HEK293 (cell line): ENCODE data around the gene IMMP2L.

Experiments used
- CTCF ChIA-PET: fragments of 350-600 bp; formaldehyde crosslinking; extraction: SDS; loops from one replicate; lab custom pipeline; 2021; ENCODE audit warnings: antibody characterized with exemption; lab: Yijun Ruan, JAX
- POLR2A ChIA-PET: fragments of 300-600 bp; formaldehyde crosslinking; extraction: SDS; loops from one replicate; lab custom pipeline; 2020; ENCODE audit warnings: antibody characterized with exemption, inconsistent platforms; lab: Yijun Ruan, JAX
- H3K27ac ChIP-seq: fragments of 200-500 bp; sonication (Bioruptor generic); 2 replicates; pipeline ENCODE4 v1.5.1; 2014; ENCODE audit warnings: low read depth, low read length, control low read depth, inconsistent platforms; ENCODE audit errors: extremely low read depth
- H3K36me3 ChIP-seq, 2 experiments: fragments of 200-500 bp in 1 of 2; sonication (Bioruptor generic) in 1 of 2; 1 replicate in 1 of 2; 2 replicates in 1 of 2; pipeline ENCODE4 v1.5.1; 2014 to 2017; ENCODE audit warnings: inconsistent platforms in 2 of 2, low read length in 2 of 2; ENCODE audit not compliant: control insufficient read depth in 2 of 2, insufficient read depth in 1 of 2
- H3K4me1 ChIP-seq: fragments of 200-500 bp; sonication (Bioruptor generic); 2 replicates; pipeline ENCODE4 v1.5.1; 2014; ENCODE audit warnings: mild to moderate bottlenecking, low read length, inconsistent platforms; ENCODE audit not compliant: control insufficient read depth, insufficient read depth
- H3K4me3 ChIP-seq: 2 replicates; pipeline ENCODE4 v1.5.1; 2011; ENCODE audit warnings: low read depth, mild to moderate bottlenecking, control low read depth, low read length, moderate library complexity
- H3K9me3 ChIP-seq: fragments of 200-500 bp; sonication (Bioruptor generic); 2 replicates; pipeline ENCODE4 v1.5.1; 2014; ENCODE audit warnings: low read depth, low read length, inconsistent platforms; ENCODE audit not compliant: control insufficient read depth, insufficient read depth
- KLF16 ChIP-seq: fragments of 450-650 bp; formaldehyde crosslinking; IDR thresholded peaks from 2 replicates; pipeline ENCODE4 v1.5.1; 2017; ENCODE audit warnings: missing biosample characterization, missing genetic modification characterization
- KLF8 ChIP-seq: fragments of 450-650 bp; formaldehyde crosslinking; IDR thresholded peaks from 2 replicates; pipeline ENCODE4 v1.5.1; 2016; ENCODE audit warnings: missing biosample characterization, missing genetic modification characterization
- SETDB1 ChIP-seq: IDR thresholded peaks from one replicate; pipeline ENCODE4 v1.6.1; 2017; ENCODE audit warnings: mild to moderate bottlenecking, low read length, moderate library complexity, mixed read lengths; ENCODE audit not compliant: insufficient read length
- ZBTB7A ChIP-seq: fragments of 450-650 bp; formaldehyde crosslinking; IDR thresholded peaks from 2 replicates; pipeline ENCODE4 v1.5.1; 2016; ENCODE audit warnings: low read depth, missing biosample characterization, missing genetic modification characterization
- ZFP3 ChIP-seq: fragments of 450-650 bp; formaldehyde crosslinking; IDR thresholded peaks from 2 replicates; pipeline ENCODE4 v1.5.1; 2016; ENCODE audit warnings: low read depth, missing biosample characterization, missing genetic modification characterization
- ZNF155 ChIP-seq: fragments of 450-650 bp; formaldehyde crosslinking; IDR thresholded peaks from 2 replicates; pipeline ENCODE4 v1.5.1; 2016; ENCODE audit warnings: missing biosample characterization, missing genetic modification characterization
- ZNF174 ChIP-seq: fragments of 450-650 bp; formaldehyde crosslinking; IDR thresholded peaks from 2 replicates; pipeline ENCODE4 v1.5.0; 2017; ENCODE audit warnings: missing biosample characterization, mild to moderate bottlenecking, missing genetic modification characterization
- ZNF19 ChIP-seq: fragments of 450-650 bp; formaldehyde crosslinking; IDR thresholded peaks from 2 replicates; pipeline ENCODE4; 2016; ENCODE audit warnings: missing biosample characterization, missing genetic modification characterization, low read depth
- ZNF2 ChIP-seq: fragments of 450-650 bp; formaldehyde crosslinking; IDR thresholded peaks from 2 replicates; pipeline ENCODE4 v1.5.1; 2016; ENCODE audit warnings: missing biosample characterization, missing genetic modification characterization
- ZNF221 ChIP-seq: fragments of 450-650 bp; formaldehyde crosslinking; IDR thresholded peaks from 2 replicates; pipeline ENCODE4 v1.5.1; 2017; ENCODE audit warnings: missing biosample characterization, missing genetic modification characterization, borderline replicate concordance
- ZNF555 ChIP-seq: fragments of 450-650 bp; formaldehyde crosslinking; conservative IDR thresholded peaks from 2 replicates; pipeline ENCODE4 v1.5.1; 2017; ENCODE audit warnings: missing biosample characterization, mild to moderate bottlenecking, missing genetic modification characterization, inconsistent platforms
- ZNF701 ChIP-seq: fragments of 450-650 bp; formaldehyde crosslinking; IDR thresholded peaks from 2 replicates; pipeline ENCODE4 v1.5.1; 2016; ENCODE audit warnings: missing biosample characterization, missing genetic modification characterization
- ZXDB ChIP-seq: fragments of 450-650 bp; formaldehyde crosslinking; IDR thresholded peaks from 2 replicates; pipeline ENCODE4 v1.5.1; 2016; ENCODE audit warnings: missing biosample characterization, missing genetic modification characterization
- TF ChIP-seq, protein P1 (sequence below): fragments of 450-650 bp; formaldehyde crosslinking; conservative IDR thresholded peaks from 2 replicates; pipeline ENCODE4 v1.5.1; 2016; ENCODE audit warnings: low read depth, missing biosample characterization, missing genetic modification characterization
- TF ChIP-seq, protein P2 (sequence below): fragments of 450-650 bp; formaldehyde crosslinking; IDR thresholded peaks from 2 replicates; pipeline ENCODE4 v1.5.1; 2016; ENCODE audit warnings: missing biosample characterization, missing genetic modification characterization
- TF ChIP-seq, protein P3 (sequence below): fragments of 450-650 bp; formaldehyde crosslinking; IDR thresholded peaks from 2 replicates; pipeline ENCODE4 v1.5.1; 2016; ENCODE audit warnings: missing biosample characterization, missing genetic modification characterization
- TF ChIP-seq, protein P4 (sequence below): fragments of 450-650 bp; IDR thresholded peaks from 2 replicates; pipeline ENCODE4 v1.5.1; 2018; ENCODE audit warnings: missing biosample characterization, missing genetic modification characterization
- TF ChIP-seq, protein P5 (sequence below): fragments of 450-650 bp; formaldehyde crosslinking; IDR thresholded peaks from 2 replicates; pipeline ENCODE4 v1.5.1; 2016; ENCODE audit warnings: missing biosample characterization, missing genetic modification characterization
- TF ChIP-seq, protein P6 (sequence below): fragments of 450-650 bp; formaldehyde crosslinking; IDR thresholded peaks from 2 replicates; pipeline ENCODE4 v1.5.1; 2016; ENCODE audit warnings: missing biosample characterization, missing genetic modification characterization

IMMP2L gene

DNA sequence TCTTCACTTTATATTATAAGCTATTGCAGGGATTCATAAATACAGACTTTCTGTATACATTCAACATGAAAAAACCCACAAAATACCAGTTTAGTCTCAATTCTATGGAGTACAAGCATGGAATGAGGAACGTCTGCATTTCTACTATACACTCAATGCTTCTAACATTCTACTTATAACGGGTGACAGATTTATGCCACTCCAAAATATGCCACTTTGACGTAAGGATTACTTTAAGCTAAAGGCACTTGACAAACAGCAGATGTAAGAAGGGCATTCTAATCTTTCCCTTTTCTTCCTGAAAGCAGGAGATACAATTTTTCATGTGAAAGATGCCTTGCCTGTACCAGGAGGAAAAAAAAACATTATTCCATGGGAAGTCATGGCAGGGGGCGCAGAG is 676.8 kb downstream of the IMMP2L start (continued):
- TF ChIP-seq, protein P1, sequence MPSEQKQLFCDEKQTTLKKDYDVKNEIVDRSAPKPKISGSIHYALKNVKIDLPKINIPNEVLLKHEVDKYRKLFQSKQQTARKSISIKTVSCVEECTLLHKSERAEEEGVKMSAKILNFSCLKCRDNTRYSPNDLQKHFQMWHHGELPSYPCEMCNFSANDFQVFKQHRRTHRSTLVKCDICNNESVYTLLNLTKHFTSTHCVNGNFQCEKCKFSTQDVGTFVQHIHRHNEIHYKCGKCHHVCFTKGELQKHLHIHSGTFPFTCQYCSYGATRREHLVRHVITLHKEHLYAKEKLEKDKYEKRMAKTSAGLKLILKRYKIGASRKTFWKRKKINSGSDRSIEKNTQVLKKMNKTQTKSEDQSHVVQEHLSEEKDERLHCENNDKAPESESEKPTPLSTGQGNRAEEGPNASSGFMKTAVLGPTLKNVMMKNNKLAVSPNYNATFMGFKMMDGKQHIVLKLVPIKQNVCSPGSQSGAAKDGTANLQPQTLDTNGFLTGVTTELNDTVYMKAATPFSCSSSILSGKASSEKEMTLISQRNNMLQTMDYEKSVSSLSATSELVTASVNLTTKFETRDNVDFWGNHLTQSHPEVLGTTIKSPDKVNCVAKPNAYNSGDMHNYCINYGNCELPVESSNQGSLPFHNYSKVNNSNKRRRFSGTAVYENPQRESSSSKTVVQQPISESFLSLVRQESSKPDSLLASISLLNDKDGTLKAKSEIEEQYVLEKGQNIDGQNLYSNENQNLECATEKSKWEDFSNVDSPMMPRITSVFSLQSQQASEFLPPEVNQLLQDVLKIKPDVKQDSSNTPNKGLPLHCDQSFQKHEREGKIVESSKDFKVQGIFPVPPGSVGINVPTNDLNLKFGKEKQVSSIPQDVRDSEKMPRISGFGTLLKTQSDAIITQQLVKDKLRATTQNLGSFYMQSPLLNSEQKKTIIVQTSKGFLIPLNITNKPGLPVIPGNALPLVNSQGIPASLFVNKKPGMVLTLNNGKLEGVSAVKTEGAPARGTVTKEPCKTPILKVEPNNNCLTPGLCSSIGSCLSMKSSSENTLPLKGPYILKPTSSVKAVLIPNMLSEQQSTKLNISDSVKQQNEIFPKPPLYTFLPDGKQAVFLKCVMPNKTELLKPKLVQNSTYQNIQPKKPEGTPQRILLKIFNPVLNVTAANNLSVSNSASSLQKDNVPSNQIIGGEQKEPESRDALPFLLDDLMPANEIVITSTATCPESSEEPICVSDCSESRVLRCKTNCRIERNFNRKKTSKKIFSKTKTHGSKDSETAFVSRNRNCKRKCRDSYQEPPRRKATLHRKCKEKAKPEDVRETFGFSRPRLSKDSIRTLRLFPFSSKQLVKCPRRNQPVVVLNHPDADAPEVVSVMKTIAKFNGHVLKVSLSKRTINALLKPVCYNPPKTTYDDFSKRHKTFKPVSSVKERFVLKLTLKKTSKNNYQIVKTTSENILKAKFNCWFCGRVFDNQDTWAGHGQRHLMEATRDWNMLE (tag by site-specific recombination), result no peak
- no peak for TF ChIP-seq SETDB1
- TF ChIP-seq, protein P2, sequence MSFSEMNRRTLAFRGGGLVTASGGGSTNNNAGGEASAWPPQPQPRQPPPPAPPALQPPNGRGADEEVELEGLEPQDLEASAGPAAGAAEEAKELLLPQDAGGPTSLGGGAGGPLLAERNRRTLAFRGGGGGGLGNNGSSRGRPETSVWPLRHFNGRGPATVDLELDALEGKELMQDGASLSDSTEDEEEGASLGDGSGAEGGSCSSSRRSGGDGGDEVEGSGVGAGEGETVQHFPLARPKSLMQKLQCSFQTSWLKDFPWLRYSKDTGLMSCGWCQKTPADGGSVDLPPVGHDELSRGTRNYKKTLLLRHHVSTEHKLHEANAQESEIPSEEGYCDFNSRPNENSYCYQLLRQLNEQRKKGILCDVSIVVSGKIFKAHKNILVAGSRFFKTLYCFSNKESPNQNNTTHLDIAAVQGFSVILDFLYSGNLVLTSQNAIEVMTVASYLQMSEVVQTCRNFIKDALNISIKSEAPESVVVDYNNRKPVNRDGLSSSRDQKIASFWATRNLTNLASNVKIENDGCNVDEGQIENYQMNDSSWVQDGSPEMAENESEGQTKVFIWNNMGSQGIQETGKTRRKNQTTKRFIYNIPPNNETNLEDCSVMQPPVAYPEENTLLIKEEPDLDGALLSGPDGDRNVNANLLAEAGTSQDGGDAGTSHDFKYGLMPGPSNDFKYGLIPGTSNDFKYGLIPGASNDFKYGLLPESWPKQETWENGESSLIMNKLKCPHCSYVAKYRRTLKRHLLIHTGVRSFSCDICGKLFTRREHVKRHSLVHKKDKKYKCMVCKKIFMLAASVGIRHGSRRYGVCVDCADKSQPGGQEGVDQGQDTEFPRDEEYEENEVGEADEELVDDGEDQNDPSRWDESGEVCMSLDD (tag by site-specific recombination), result no peak

DNA sequence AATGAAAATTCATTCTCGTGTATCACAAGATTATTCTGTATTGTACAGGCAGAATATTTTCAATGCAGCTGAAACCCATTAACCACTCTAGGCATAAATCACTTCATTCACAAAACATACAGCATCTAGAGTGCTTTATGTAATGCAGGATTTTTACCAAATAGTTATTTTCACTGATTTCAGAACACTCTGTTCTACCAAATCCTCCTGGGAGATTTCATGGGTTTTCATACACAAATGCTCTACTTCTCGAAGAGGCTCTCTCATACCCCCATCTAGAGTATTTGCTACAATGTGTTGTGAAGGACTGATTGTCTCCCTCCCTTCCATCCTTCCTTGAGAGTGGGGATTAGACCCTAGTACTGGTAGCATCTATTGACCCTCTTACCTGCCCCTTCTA is 680.6 kb downstream of the IMMP2L start:
- H3K4me3 ChIP-seq, result no peak overlapping the region
- no peak overlapping the region for H3K27ac ChIP-seq
- no peaks in the 10 kb centered on the region for H3K36me3 ChIP-seq
- TF ChIP-seq ZNF701 (tag by site-specific recombination) (no peak), ZBTB7A (tag by site-specific recombination) (no peak), ZNF19 (tag by site-specific recombination) (no peak), ZNF174 (tag by site-specific recombination) (no peak)
- TF ChIP-seq, protein P3, sequence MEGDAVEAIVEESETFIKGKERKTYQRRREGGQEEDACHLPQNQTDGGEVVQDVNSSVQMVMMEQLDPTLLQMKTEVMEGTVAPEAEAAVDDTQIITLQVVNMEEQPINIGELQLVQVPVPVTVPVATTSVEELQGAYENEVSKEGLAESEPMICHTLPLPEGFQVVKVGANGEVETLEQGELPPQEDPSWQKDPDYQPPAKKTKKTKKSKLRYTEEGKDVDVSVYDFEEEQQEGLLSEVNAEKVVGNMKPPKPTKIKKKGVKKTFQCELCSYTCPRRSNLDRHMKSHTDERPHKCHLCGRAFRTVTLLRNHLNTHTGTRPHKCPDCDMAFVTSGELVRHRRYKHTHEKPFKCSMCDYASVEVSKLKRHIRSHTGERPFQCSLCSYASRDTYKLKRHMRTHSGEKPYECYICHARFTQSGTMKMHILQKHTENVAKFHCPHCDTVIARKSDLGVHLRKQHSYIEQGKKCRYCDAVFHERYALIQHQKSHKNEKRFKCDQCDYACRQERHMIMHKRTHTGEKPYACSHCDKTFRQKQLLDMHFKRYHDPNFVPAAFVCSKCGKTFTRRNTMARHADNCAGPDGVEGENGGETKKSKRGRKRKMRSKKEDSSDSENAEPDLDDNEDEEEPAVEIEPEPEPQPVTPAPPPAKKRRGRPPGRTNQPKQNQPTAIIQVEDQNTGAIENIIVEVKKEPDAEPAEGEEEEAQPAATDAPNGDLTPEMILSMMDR (tag by site-specific recombination), result no peak
- TF ChIP-seq, protein P4, sequence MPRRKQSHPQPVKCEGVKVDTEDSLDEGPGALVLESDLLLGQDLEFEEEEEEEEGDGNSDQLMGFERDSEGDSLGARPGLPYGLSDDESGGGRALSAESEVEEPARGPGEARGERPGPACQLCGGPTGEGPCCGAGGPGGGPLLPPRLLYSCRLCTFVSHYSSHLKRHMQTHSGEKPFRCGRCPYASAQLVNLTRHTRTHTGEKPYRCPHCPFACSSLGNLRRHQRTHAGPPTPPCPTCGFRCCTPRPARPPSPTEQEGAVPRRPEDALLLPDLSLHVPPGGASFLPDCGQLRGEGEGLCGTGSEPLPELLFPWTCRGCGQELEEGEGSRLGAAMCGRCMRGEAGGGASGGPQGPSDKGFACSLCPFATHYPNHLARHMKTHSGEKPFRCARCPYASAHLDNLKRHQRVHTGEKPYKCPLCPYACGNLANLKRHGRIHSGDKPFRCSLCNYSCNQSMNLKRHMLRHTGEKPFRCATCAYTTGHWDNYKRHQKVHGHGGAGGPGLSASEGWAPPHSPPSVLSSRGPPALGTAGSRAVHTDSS (tag by site-specific recombination), result no peak
- TF ChIP-seq, protein P5, sequence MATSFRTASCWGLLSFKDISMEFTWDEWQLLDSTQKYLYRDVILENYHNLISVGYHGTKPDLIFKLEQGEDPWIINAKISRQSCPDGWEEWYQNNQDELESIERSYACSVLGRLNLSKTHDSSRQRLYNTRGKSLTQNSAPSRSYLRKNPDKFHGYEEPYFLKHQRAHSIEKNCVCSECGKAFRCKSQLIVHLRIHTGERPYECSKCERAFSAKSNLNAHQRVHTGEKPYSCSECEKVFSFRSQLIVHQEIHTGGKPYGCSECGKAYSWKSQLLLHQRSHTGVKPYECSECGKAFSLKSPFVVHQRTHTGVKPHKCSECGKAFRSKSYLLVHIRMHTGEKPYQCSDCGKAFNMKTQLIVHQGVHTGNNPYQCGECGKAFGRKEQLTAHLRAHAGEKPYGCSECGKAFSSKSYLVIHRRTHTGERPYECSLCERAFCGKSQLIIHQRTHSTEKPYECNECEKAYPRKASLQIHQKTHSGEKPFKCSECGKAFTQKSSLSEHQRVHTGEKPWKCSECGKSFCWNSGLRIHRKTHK (tag by site-specific recombination), result no peak
- ChIA-PET CTCF (no interaction called here), POLR2A (no interaction called here)
- H3K9me3 ChIP-seq, result no peaks in the 10 kb centered on the region
- no peaks in the 10 kb centered on the region for H3K4me1 ChIP-seq

DNA sequence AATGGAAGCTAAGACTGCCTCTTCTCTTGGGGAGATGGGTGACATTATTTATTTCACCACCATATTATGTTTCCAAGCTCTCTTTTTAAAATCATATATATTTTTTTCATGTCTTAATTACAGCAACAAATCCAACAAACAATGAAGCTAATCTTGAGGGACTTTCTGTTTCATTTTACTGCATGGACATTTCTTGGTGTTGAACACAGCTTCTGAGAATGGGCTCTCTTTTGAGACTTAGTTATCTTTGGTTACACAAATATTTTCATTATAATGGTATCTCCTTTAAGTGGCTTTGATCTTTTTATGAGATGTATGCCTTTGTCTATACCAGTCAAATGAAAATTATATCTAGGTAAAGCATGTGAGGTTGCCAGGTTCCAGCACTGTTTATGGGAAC is 681.3 kb downstream of the IMMP2L start:
- POLR2A ChIA-PET, result no interaction called here
- Histone ChIP-seq H3K4me1 (no peaks in the 10 kb centered on the region), H3K27ac (no peak overlapping the region), H3K4me3 (no peak overlapping the region), H3K36me3 (no peaks in the 10 kb centered on the region), H3K9me3 (no peaks in the 10 kb centered on the region)
- CTCF ChIA-PET, result no interaction called here
- TF ChIP-seq ZFP3 (tag by site-specific recombination) (no peak), ZNF155 (tag by site-specific recombination) (no peak), KLF8 (tag by site-specific recombination) (no peak), ZNF221 (tag by site-specific recombination) (no peak), ZNF2 (no peak), KLF16 (tag by site-specific recombination) (no peak), ZXDB (tag by site-specific recombination) (no peak), ZNF555 (tag by site-specific recombination) (no peak), SETDB1 (no peak)
- TF ChIP-seq, protein P6, sequence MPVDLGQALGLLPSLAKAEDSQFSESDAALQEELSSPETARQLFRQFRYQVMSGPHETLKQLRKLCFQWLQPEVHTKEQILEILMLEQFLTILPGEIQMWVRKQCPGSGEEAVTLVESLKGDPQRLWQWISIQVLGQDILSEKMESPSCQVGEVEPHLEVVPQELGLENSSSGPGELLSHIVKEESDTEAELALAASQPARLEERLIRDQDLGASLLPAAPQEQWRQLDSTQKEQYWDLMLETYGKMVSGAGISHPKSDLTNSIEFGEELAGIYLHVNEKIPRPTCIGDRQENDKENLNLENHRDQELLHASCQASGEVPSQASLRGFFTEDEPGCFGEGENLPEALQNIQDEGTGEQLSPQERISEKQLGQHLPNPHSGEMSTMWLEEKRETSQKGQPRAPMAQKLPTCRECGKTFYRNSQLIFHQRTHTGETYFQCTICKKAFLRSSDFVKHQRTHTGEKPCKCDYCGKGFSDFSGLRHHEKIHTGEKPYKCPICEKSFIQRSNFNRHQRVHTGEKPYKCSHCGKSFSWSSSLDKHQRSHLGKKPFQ (tag by site-specific recombination), result no peak
